Measurements from ENCODE around the gene SIRPD. TPM values are rescaled to one million over a fixed set of nuclear protein-coding genes. Genes with fewer than 3 reads are reported as not detected.

The SIRPD gene
- total RNA-seq, 2 donors from 2014 or later = not detected

DNA sequence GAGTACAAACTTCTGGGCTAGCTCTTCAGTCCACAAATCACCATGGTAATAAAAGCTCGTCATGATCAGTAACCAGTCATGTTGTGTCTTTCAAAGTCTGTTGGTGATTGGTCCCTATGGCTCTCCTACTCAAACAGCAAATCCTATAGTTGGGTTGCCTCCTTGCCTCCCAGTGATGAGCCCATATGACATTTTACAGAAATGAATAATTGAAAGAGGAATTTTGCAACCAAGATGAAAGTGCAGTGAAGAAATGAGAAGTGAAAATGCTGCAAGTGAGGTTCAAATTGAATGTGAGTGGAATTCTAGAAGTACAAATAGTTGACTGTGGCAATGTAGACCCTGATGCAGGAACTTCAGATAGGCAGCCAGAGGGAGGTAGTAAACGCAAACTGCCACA is 5.1 kb upstream of the SIRPD start:
- intact Hi-C loops (cut with DNase I) = no loop called here
- Histone ChIP-seq H3K4me3 (no peak overlapping the region), H3K27me3 (no peaks in the 10 kb centered on the region)

DNA sequence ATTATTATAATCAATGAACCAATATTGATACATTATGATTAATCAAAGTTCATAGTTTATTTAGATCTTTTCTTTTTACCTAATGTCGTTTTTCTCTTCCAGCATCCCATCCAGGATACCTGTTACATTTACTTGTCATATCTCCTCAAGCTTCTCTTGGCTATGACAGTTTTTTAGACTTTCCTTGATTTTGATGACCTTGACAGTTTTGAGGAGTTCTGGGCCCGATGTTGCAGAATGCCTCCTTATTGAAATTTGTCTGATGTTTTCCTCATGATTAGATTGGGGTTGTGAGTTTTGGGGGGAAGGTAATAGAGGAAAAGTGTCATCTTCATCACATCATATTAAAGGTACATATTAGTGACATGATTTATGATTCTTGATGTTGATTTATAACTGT is 3.8 kb upstream of the SIRPD start:
- Histone ChIP-seq H3K36me3 (no peaks in the 10 kb centered on the region), H3K9me3 (no peaks in the 10 kb centered on the region), H3K27ac (no peak overlapping the region), H3K27me3 (no peaks in the 10 kb centered on the region), H3K4me3 (no peak overlapping the region), H3K4me1 (no peaks in the 10 kb centered on the region), H3K9ac (ENCODE audit: low read depth in 2 of 2, low read length in 2 of 2) (no peak overlapping the region)
- no peak for DNase-seq
- intact Hi-C loops (cut with DNase I) = no loop called here
- TF ChIP-seq, protein P1, sequence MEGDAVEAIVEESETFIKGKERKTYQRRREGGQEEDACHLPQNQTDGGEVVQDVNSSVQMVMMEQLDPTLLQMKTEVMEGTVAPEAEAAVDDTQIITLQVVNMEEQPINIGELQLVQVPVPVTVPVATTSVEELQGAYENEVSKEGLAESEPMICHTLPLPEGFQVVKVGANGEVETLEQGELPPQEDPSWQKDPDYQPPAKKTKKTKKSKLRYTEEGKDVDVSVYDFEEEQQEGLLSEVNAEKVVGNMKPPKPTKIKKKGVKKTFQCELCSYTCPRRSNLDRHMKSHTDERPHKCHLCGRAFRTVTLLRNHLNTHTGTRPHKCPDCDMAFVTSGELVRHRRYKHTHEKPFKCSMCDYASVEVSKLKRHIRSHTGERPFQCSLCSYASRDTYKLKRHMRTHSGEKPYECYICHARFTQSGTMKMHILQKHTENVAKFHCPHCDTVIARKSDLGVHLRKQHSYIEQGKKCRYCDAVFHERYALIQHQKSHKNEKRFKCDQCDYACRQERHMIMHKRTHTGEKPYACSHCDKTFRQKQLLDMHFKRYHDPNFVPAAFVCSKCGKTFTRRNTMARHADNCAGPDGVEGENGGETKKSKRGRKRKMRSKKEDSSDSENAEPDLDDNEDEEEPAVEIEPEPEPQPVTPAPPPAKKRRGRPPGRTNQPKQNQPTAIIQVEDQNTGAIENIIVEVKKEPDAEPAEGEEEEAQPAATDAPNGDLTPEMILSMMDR (IDR thresholded peaks at IDR 0.05) = no peak

More for the DNA sequence above, 5.1 kb upstream of the SIRPD start:
- no peak for DNase-seq
- Histone ChIP-seq H3K9me3 (no peaks in the 10 kb centered on the region), H3K27ac (no peak overlapping the region), H3K36me3 (no peaks in the 10 kb centered on the region), H3K9ac (ENCODE audit: low read depth in 2 of 2, low read length in 2 of 2) (no peak overlapping the region), H3K4me1 (no peaks in the 10 kb centered on the region)
- TF ChIP-seq, protein P1 (IDR thresholded peaks at IDR 0.05) = no peak

DNA sequence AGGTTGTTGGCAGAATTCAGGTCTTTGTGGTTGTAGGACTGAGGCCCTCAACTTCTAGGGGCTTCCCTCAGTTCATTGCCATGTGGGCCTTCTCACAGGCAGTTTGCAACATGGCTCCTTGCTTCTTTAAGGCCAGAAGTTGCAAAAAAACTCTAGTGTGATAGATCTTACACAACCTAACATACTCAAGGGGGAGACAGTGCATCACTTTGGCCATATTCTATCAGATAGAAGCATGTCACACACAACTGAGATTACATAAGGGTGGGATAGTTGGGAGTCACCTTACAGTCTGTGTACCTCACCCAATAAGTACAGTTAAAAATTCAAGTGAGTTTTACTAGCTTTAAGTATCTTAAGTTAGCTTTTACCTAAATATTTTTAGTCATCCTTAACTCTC is 1.6 kb downstream of the SIRPD start:
- Histone ChIP-seq H3K27me3 (no peaks in the 10 kb centered on the region), H3K27ac (no peak overlapping the region), H3K4me3 (no peak overlapping the region), H3K4me1 (no peaks in the 10 kb centered on the region), H3K36me3 (no peaks in the 10 kb centered on the region), H3K9ac (ENCODE audit: low read depth in 2 of 2, low read length in 2 of 2) (no peak overlapping the region), H3K9me3 (no peaks in the 10 kb centered on the region)
- DNase-seq = no peak
- intact Hi-C loops (cut with DNase I) = no loop called here
- TF ChIP-seq, protein P1 (IDR thresholded peaks at IDR 0.05) = no peak

DNA sequence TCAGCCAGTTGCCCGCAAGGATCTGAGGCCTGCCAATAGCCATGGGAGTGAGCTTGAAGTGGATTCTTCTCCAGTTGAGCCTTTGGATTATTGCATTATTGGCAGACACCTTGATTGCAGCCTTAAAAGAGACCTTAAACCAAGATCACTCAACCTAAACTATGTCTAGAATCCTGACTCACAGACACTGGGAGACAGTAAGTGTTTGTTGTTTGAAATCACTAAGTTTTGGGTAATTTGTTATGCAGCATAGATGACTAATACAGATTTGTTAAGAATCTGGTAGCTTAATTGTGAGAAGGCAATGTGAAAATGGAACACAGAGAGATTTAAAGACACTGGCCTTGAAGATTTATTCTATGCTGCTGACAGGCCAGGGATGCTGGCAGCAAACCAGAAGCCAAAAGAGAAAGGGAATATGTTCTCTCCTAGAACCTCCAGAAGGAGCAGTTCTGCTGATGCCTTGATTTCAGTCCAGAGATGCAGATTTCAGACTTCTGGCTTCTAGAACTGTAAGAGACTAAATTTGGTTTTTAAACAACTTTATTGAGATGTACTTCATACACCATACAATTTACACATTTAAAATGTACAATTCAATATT is 17.6 kb downstream of the SIRPD start:
- intact Hi-C loops (cut with DNase I) = no loop called here
- TF ChIP-seq, protein P1 (IDR thresholded peaks at IDR 0.05) = no peak
- no peak for DNase-seq
- Histone ChIP-seq H3K27me3 (no peaks in the 10 kb centered on the region), H3K9ac (ENCODE audit: low read depth in 2 of 2, low read length in 2 of 2) (no peak overlapping the region), H3K9me3 (no peaks in the 10 kb centered on the region), H3K4me1 (no peaks in the 10 kb centered on the region), H3K27ac (no peak overlapping the region), H3K4me3 (no peak overlapping the region), H3K36me3 (no peaks in the 10 kb centered on the region)

DNA sequence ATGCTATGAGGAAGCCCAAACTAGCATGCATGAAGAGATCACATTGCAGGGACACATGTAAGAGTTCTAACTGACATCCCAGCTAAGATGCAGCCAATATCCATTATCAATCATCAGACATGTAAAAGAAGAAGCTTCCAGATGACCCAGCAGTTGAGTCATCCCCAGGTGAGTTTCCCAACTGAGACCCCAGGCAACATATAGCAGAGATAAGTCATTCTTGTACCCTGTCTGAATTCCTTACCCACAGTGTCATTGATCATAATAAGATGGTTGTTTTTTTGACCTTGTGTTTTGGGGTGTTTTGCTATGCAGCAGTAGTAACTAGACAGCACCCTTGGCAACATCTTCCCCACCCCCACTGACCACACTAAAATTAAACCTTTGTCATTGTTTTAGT is 18.9 kb downstream of the SIRPD start:
- no peaks in the 10 kb centered on the region for H3K9me3 ChIP-seq
- no peak overlapping the region for H3K27ac ChIP-seq
- no peaks in the 10 kb centered on the region for H3K36me3 ChIP-seq
- H3K9ac ChIP-seq (ENCODE audit: low read depth in 2 of 2, low read length in 2 of 2) = no peak overlapping the region
- TF ChIP-seq, protein P1 (IDR thresholded peaks at IDR 0.05) = no peak
- no peak overlapping the region for H3K4me3 ChIP-seq
- no peak for DNase-seq
- no peaks in the 10 kb centered on the region for H3K27me3 ChIP-seq
- intact Hi-C loops (cut with DNase I) = no loop called here
- H3K4me1 ChIP-seq = no peaks in the 10 kb centered on the region

All from colonic mucosa (tissue), 4 donors.